K562 (cell line): Measurements from ENCODE around the gene ATP8B4. TPM values are rescaled to one million over a fixed set of nuclear protein-coding genes. Genes with fewer than 3 reads are reported as not detected.

ENCODE experiments used
- ARID3A ChIP-seq: IDR thresholded peaks from 2 replicates; pipeline ENCODE4 v1.6.1; 2012; ENCODE audit warnings: low read depth, low read length, improper control_type of control experiment, borderline replicate concordance
- ATF1 ChIP-seq, 2 experiments: fragments of 450-650 bp in 1 of 2; IDR thresholded peaks; 2 replicates each; pipeline ENCODE4 v1.6.1; 2016; ENCODE audit warnings: missing compliant biosample characterization in 1 of 2, missing genetic modification characterization in 1 of 2
- BMI1 ChIP-seq: fragments of 150-350 bp; IDR thresholded peaks from 2 replicates; pipeline ENCODE4 v1.6.1; 2014; ENCODE audit warnings: low read length
- ELF2 ChIP-seq: fragments of 250-450 bp; sonication (Bioruptor Pico); IDR thresholded peaks from 2 replicates; pipeline ENCODE4 v1.5.0; 2021; ENCODE audit warnings: mild to moderate bottlenecking
- HMBOX1 ChIP-seq: sonication (generic); IDR thresholded peaks from 2 replicates; pipeline ENCODE4 v1.6.1; 2016
- MEF2D ChIP-seq: conservative IDR thresholded peaks from 2 replicates; pipeline ENCODE4 v1.6.1; 2016; ENCODE audit warnings: low read depth, missing genetic modification characterization, missing compliant biosample characterization
- MXI1 ChIP-seq: IDR thresholded peaks from 2 replicates; pipeline ENCODE4 v1.6.1; 2011; ENCODE audit warnings: low read depth, mild to moderate bottlenecking, improper control_type of control experiment, low read length
- NCOR1 ChIP-seq: fragments of 450-650 bp; IDR thresholded peaks from 2 replicates; pipeline ENCODE4 v1.6.1; 2016; ENCODE audit warnings: mild to moderate bottlenecking, moderate library complexity
- NELFE ChIP-seq: IDR thresholded peaks from 2 replicates; pipeline ENCODE4 v1.6.1; 2011; ENCODE audit warnings: mild to moderate bottlenecking; ENCODE audit not compliant: insufficient read depth, insufficient read length
- NEUROD1 ChIP-seq: fragments of 150-350 bp; IDR thresholded peaks from 2 replicates; pipeline ENCODE4 v1.6.1; 2014; ENCODE audit warnings: borderline replicate concordance, low read length, low read depth; ENCODE audit not compliant: partially characterized antibody
- NFIX ChIP-seq: fragments of 250-450 bp; sonication (Bioruptor Pico); IDR thresholded peaks from 2 replicates; pipeline ENCODE4 v1.4.0; 2020; ENCODE audit warnings: low read depth, mild to moderate bottlenecking, moderate library complexity
- NONO ChIP-seq, 2 experiments: fragments of 200-400 bp in 1 of 2; fragments of 450-650 bp in 1 of 2; formaldehyde crosslinking in 1 of 2; IDR thresholded peaks; 2 replicates each; pipeline ENCODE4 v1.6.1; 2017; ENCODE audit warnings: low read depth in 2 of 2, mild to moderate bottlenecking in 2 of 2, moderate library complexity in 2 of 2, low read length in 1 of 2
- NR4A1 ChIP-seq, 2 experiments: fragments of 250-450 bp in 1 of 2; fragments of 450-650 bp in 1 of 2; sonication (Bioruptor Pico) in 1 of 2; IDR thresholded peaks; 2 replicates each; pipeline versions ENCODE4 v1.4.0 to v1.6.1; 2016 to 2020; ENCODE audit warnings: mild to moderate bottlenecking in 2 of 2, missing compliant biosample characterization in 1 of 2, missing genetic modification characterization in 1 of 2, moderate library complexity in 1 of 2
- POLR2B ChIP-seq: fragments of 450-650 bp; IDR thresholded peaks from 2 replicates; pipeline ENCODE4 v1.6.1; 2018; ENCODE audit warnings: low read depth; ENCODE audit not compliant: partially characterized antibody
- RBM34 ChIP-seq: fragments of 200-400 bp; formaldehyde crosslinking; IDR thresholded peaks from 2 replicates; pipeline ENCODE4 v1.6.1; 2018; ENCODE audit warnings: low read length, borderline replicate concordance; ENCODE audit not compliant: insufficient read depth
- RNF2 ChIP-seq: sonication (generic); IDR thresholded peaks from 2 replicates; pipeline ENCODE4 v1.6.1; 2016
- SIRT6 ChIP-seq: IDR thresholded peaks from one replicate; pipeline ENCODE4 v1.6.1; 2012; ENCODE audit warnings: low read depth, mild to moderate bottlenecking, control low read depth, inconsistent platforms, low read length, moderate library complexity
- SMARCA4 ChIP-seq: fragments of 450-650 bp; IDR thresholded peaks from 2 replicates; pipeline ENCODE4 v1.6.1; 2016
- SUPT5H ChIP-seq: fragments of 450-650 bp; IDR thresholded peaks from 2 replicates; pipeline ENCODE4 v1.6.1; 2016
- TEAD2 ChIP-seq: fragments of 450-650 bp; IDR thresholded peaks from 2 replicates; pipeline ENCODE4 v1.6.1; 2016; ENCODE audit warnings: missing genetic modification characterization, control low read depth, missing compliant biosample characterization
- USF2 ChIP-seq: sonication (generic); formaldehyde crosslinking; IDR thresholded peaks from 2 replicates; pipeline ENCODE4 v1.5.0; 2020; ENCODE audit warnings: missing genetic modification reagents
- ZHX1 ChIP-seq: fragments of 150-350 bp; conservative IDR thresholded peaks from 2 replicates; pipeline ENCODE4 v1.6.1; 2014; ENCODE audit warnings: low read length
- ZNF583 ChIP-seq: fragments of 250-450 bp; sonication (Bioruptor Pico); IDR thresholded peaks from 2 replicates; pipeline ENCODE4 v1.4.0; 2020
- ZNF668 ChIP-seq: fragments of 250-450 bp; sonication (Bioruptor Pico); IDR thresholded peaks from 2 replicates; pipeline ENCODE4 v1.8.0; 2022; ENCODE audit warnings: mild to moderate bottlenecking, inconsistent platforms
- ZZZ3 ChIP-seq: fragments of 450-650 bp; IDR thresholded peaks from 2 replicates; pipeline ENCODE4 v1.6.1; 2016; ENCODE audit warnings: antibody characterized with exemption, mild to moderate bottlenecking, moderate library complexity
- polyA plus RNA-seq, 8 experiments: library from polyadenylated mRNA; depleted of rRNA in 4 of 8; stranded (reverse) in 5 of 8; unstranded in 3 of 8; fragments of >200 nt; fragmentation: Nextera tagmentation in 2 of 8; fragmentation: Illumina TruSeq in 1 of 8; extraction: Ambion mirVana in 2 of 8; extraction: Trizol in 1 of 8; gene quantifications; 2 replicates each; pipeline versions ENCODE4 v1.2.1 to v1.2.3, GENCODE V29; 2011 to 2014; ENCODE audit warnings: inconsistent platforms in 1 of 8, missing spikeins in 1 of 8
- total RNA-seq, 7 experiments: library from RNA; depleted of rRNA in 6 of 7; stranded (reverse); fragments of >200 nt in 6 of 7; fragmentation: Illumina TruSeq in 2 of 7; extraction: Trizol in 2 of 7; gene quantifications; 2 replicates each; pipeline versions ENCODE4 v1.2.1 to v1.2.3, GENCODE V29; 2011 to 2021; ENCODE audit warnings: low replicate concordance in 1 of 7

ATP8B4 gene
- total and polyA plus RNA-seq, 9 of the 15 experiments (the other 6 are each of a cell fraction or from before 2014, with no cell fraction given): 0.14 to 2.5 (median 0.44) TPM

GRCh38 chr15:50126072-50126471, 7.0 kb upstream of the ATP8B4 start (continued):
- TF ChIP-seq SUPT5H: no peak
- TF ChIP-seq NEUROD1: no peak
- no peak for TF ChIP-seq NFIX
- TF ChIP-seq NCOR1: no peak
- TF ChIP-seq SMARCA4: no peak
- TF ChIP-seq RNF2: no peak
- TF ChIP-seq MEF2D (tag): 0 out of 2 replicates have a peak, but pooled peaks have one; percentile 49
- TF ChIP-seq NELFE: no peak
- TF ChIP-seq NR4A1 (CRISPR knock-in tag; IDR thresholded peaks at IDR 0.05): no peak
- peak; percentile 55; the same call in 1 of the 2 replicates for TF ChIP-seq NR4A1 (tag; IDR thresholded peaks at IDR 0.05)
- no peak for TF ChIP-seq ZZZ3
- TF ChIP-seq BMI1: no peak
- no peak for TF ChIP-seq ATF1 (CRISPR knock-in tag; IDR thresholded peaks at IDR 0.05)
- TF ChIP-seq ATF1 (tag; IDR thresholded peaks at IDR 0.05): no peak
- TF ChIP-seq SIRT6: no peak
- no peak for TF ChIP-seq TEAD2 (tag)
- TF ChIP-seq USF2: no peak
- TF ChIP-seq POLR2B: no peak
- TF ChIP-seq MXI1: no peak
- no peak for TF ChIP-seq RBM34
- no peak for TF ChIP-seq ARID3A
- no peak for TF ChIP-seq ZNF583 (CRISPR knock-in tag)
- TF ChIP-seq HMBOX1: no peak
- TF ChIP-seq ZHX1: no peak
- no peak for TF ChIP-seq ZNF668
- TF ChIP-seq NONO (IDR thresholded peaks at IDR 0.05; ENCODE audit: low read depth in 2 of 2, low read length in 1 of 2): no peak
- TF ChIP-seq ELF2 (CRISPR knock-in tag): no peak
